ENCODE measurements around the gene HSD11B2. TPM values are rescaled to one million over a fixed set of nuclear protein-coding genes. Genes with fewer than 3 reads are reported as not detected.

The HSD11B2 gene
- total RNA-seq, 1 donor from 2014 or later = 8.5 TPM

GRCh38 chr16:67403976-67404555, 26.9 kb upstream of the HSD11B2 start:
- peaks cover 29% of the 10 kb centered on the region for H3K4me1 Mint-ChIP-seq (ENCODE audit: unreplicated experiment)
- H3K9me3 Mint-ChIP-seq = no peaks in the 10 kb centered on the region
- peaks cover 3% of the 10 kb centered on the region for H3K36me3 Mint-ChIP-seq
- TF ChIP-seq, protein P1, sequence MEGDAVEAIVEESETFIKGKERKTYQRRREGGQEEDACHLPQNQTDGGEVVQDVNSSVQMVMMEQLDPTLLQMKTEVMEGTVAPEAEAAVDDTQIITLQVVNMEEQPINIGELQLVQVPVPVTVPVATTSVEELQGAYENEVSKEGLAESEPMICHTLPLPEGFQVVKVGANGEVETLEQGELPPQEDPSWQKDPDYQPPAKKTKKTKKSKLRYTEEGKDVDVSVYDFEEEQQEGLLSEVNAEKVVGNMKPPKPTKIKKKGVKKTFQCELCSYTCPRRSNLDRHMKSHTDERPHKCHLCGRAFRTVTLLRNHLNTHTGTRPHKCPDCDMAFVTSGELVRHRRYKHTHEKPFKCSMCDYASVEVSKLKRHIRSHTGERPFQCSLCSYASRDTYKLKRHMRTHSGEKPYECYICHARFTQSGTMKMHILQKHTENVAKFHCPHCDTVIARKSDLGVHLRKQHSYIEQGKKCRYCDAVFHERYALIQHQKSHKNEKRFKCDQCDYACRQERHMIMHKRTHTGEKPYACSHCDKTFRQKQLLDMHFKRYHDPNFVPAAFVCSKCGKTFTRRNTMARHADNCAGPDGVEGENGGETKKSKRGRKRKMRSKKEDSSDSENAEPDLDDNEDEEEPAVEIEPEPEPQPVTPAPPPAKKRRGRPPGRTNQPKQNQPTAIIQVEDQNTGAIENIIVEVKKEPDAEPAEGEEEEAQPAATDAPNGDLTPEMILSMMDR (conservative IDR thresholded peaks at IDR 0.05) = no peak
- peak overlapping the region; percentile 65 for H3K4me3 Mint-ChIP-seq
- H3K27ac Mint-ChIP-seq = peak overlapping the region; percentile 98
- DNase-seq (ENCODE audit: extremely low spot score, unreplicated experiment) = no peak
- H3K27me3 Mint-ChIP-seq = no peaks in the 10 kb centered on the region

GRCh38 chr16:67404740-67405226, 26.1 kb upstream of the HSD11B2 start:
- Mint-ChIP-seq H3K4me3 (peak overlapping the region; percentile 65), H3K27ac (peak overlapping the region; percentile 98), H3K9me3 (no peaks in the 10 kb centered on the region), H3K4me1 (ENCODE audit: unreplicated experiment) (peaks cover 29% of the 10 kb centered on the region), H3K36me3 (peaks cover 3% of the 10 kb centered on the region), H3K27me3 (no peaks in the 10 kb centered on the region)
- TF ChIP-seq, protein P1 (conservative IDR thresholded peaks at IDR 0.05) = no peak
- DNase-seq (ENCODE audit: extremely low spot score, unreplicated experiment) = no peak

DNA sequence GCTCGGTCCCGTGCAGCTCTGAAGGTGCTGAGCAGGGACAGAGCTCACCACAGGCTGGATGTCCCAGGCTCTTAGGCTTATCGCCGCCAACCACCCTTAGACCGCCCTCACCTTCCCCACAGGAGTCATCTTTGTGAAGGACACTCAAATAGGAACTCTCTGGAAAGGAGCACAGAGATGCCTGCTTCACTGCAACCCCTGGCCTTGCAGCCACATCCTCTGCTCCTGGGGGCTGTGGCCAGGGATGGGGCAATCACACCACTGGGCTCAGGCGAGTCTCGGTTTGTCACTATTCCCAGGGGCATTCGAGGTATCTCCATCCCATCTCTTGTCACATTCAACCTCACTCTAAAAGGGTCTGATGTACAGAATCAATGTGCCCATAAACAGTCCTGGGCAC, 25.6 kb upstream of the HSD11B2 start:
- no peak for DNase-seq (ENCODE audit: extremely low spot score, unreplicated experiment)
- H3K4me1 Mint-ChIP-seq (ENCODE audit: unreplicated experiment) = peaks cover 29% of the 10 kb centered on the region
- TF ChIP-seq, protein P1 (conservative IDR thresholded peaks at IDR 0.05) = no peak
- H3K36me3 Mint-ChIP-seq = peaks cover 3% of the 10 kb centered on the region
- H3K4me3 Mint-ChIP-seq = no peak overlapping the region
- no peaks in the 10 kb centered on the region for H3K9me3 Mint-ChIP-seq
- no peaks in the 10 kb centered on the region for H3K27me3 Mint-ChIP-seq
- H3K27ac Mint-ChIP-seq = peak overlapping the region; percentile 98

- Mint-ChIP-seq H3K27me3 (no peaks in the 10 kb centered on the region), H3K36me3 (peaks cover 3% of the 10 kb centered on the region), H3K9me3 (no peaks in the 10 kb centered on the region), H3K27ac (peak overlapping the region; percentile 98), H3K4me3 (no peak overlapping the region), H3K4me1 (ENCODE audit: unreplicated experiment) (peaks cover 35% of the 10 kb centered on the region)
- DNase-seq (ENCODE audit: extremely low spot score, unreplicated experiment) = no peak
- TF ChIP-seq, protein P1 (conservative IDR thresholded peaks at IDR 0.05) = no peak
These were observed 24.6 kb upstream of the HSD11B2 start for GRCh38 chr16:67406111-67406971.

DNA sequence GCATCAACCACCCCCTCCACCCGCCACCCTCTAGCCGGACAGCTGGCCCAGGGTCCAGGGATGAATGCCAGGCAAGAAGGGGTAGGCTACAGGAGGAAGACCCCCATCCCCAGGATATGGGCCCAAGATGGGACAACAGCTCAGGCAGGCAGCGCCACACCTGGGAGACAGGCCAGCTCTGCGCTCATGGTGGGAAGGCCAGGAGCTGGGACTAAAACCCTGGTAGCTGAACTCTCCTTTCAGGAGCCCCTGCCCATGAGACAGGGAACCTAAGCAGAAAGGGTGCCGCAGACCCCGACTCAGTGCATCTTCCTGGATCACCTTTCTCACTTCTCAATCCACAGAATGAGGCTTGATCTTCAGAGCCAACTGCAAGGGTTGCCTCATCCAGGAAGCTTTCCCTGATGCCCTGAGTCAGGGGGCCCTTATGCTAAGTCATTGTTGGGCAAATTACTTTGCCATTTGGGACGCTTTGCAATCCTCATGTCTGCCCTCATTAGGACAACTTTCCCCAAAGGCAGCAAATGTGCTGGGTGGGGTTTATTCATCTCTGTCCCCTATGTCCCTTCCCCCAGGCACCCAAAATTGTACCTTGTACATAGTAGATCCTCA, 23.6 kb upstream of the HSD11B2 start:
- H3K9me3 Mint-ChIP-seq = no peaks in the 10 kb centered on the region
- peak overlapping the region; percentile 84 for H3K27ac Mint-ChIP-seq
- no peak for DNase-seq (ENCODE audit: extremely low spot score, unreplicated experiment)
- H3K36me3 Mint-ChIP-seq = peaks cover 3% of the 10 kb centered on the region
- no peak overlapping the region for H3K4me3 Mint-ChIP-seq
- TF ChIP-seq, protein P1 (conservative IDR thresholded peaks at IDR 0.05) = no peak
- no peaks in the 10 kb centered on the region for H3K27me3 Mint-ChIP-seq
- peaks cover 31% of the 10 kb centered on the region for H3K4me1 Mint-ChIP-seq (ENCODE audit: unreplicated experiment)

All from type B pancreatic cell (in vitro differentiated cells).